Nephron (organoid): ENCODE data around the gene KPNA6.

Experiments used
- H3K27ac Mint-ChIP-seq, 3 experiments: 2 replicates each; pipeline ENCODE4 v1.8.0; 2020; ENCODE audit warnings: mixed read lengths in 3 of 3, mild to moderate bottlenecking in 2 of 3, moderate library complexity in 1 of 3
- H3K27me3 Mint-ChIP-seq: 2 replicates; pipeline ENCODE4 v1.8.0; 2021; ENCODE audit warnings: low read depth, mild to moderate bottlenecking, moderate library complexity, mixed read lengths
- H3K36me3 Mint-ChIP-seq: 2 replicates; pipeline ENCODE4 v1.8.0; 2020; ENCODE audit warnings: low read depth, mixed read lengths
- H3K4me1 Mint-ChIP-seq: 2 replicates; pipeline ENCODE4 v1.8.0; 2020; ENCODE audit warnings: mixed read lengths
- H3K4me3 Mint-ChIP-seq, 3 experiments: 2 replicates each; pipeline ENCODE4 v1.8.0; 2020; ENCODE audit warnings: mild to moderate bottlenecking in 3 of 3, mixed read lengths in 3 of 3, moderate library complexity in 2 of 3
- H3K9me3 Mint-ChIP-seq: 2 replicates; pipeline ENCODE4 v1.8.0; 2020; ENCODE audit warnings: mixed read lengths
- TF ChIP-seq, protein P1 (sequence below), 3 experiments: fragments of 200-600 bp; sonication (generic); IDR thresholded peaks; one replicate each; pipeline ENCODE4 v1.5.0; 2021; ENCODE audit warnings: antibody characterized with exemption in 3 of 3; ENCODE audit not compliant: unreplicated experiment in 3 of 3

The KPNA6 gene

DNA sequence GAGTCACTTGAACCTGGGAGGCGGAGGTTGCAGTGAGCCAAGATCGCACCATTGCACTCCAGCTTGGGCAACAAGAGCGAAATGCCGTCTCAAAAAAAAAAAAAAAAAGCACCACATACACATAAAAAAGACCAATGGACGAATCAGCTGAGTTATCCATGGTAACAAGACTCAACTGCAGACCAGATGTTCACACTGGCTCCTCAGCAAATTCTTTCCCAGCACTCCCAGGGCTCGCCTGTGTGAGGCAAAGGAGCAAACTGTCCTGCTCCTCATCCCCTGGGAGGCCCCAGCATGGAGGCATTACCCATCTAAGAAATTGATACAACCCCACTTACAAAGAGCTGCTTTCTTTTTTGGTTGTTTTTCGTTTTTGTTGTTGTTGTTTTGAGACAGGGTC, 111.2 kb downstream of the KPNA6 start:
- Mint-ChIP-seq H3K36me3 (peaks cover 30% of the 10 kb centered on the region), H3K4me1 (peaks cover 28% of the 10 kb centered on the region)

GRCh38 chr1:32220746-32221580, 113.1 kb downstream of the KPNA6 start:
- Mint-ChIP-seq H3K36me3 (peaks cover 33% of the 10 kb centered on the region), H3K27ac (peak overlapping the region; percentile 92 to 94 (median 92)), H3K27me3 (peaks cover 4% of the 10 kb centered on the region), H3K9me3 (no peaks in the 10 kb centered on the region), H3K4me1 (peaks cover 27% of the 10 kb centered on the region), H3K4me3 (peak overlapping the region; percentile 98 to 99 (median 99))
- TF ChIP-seq, protein P1, sequence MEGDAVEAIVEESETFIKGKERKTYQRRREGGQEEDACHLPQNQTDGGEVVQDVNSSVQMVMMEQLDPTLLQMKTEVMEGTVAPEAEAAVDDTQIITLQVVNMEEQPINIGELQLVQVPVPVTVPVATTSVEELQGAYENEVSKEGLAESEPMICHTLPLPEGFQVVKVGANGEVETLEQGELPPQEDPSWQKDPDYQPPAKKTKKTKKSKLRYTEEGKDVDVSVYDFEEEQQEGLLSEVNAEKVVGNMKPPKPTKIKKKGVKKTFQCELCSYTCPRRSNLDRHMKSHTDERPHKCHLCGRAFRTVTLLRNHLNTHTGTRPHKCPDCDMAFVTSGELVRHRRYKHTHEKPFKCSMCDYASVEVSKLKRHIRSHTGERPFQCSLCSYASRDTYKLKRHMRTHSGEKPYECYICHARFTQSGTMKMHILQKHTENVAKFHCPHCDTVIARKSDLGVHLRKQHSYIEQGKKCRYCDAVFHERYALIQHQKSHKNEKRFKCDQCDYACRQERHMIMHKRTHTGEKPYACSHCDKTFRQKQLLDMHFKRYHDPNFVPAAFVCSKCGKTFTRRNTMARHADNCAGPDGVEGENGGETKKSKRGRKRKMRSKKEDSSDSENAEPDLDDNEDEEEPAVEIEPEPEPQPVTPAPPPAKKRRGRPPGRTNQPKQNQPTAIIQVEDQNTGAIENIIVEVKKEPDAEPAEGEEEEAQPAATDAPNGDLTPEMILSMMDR (IDR thresholded peaks at IDR 0.05; ENCODE audit: unreplicated experiment in 3 of 3), result no peak

More for the DNA sequence above, 111.2 kb downstream of the KPNA6 start:
- H3K4me3 Mint-ChIP-seq, result peak overlapping the region; percentile 26 to 78 (median 38)
- peak overlapping the region in 1 of 3 experiments; percentile 17 for H3K27ac Mint-ChIP-seq
- H3K9me3 Mint-ChIP-seq, result no peaks in the 10 kb centered on the region
- TF ChIP-seq, protein P1 (IDR thresholded peaks at IDR 0.05; ENCODE audit: unreplicated experiment in 3 of 3), result no peak
- peaks cover 4% of the 10 kb centered on the region for H3K27me3 Mint-ChIP-seq

GRCh38 chr1:32221581-32221979, 113.7 kb downstream of the KPNA6 start:
- Mint-ChIP-seq H3K27ac (peak overlapping the region; percentile 92 to 94 (median 92)), H3K9me3 (no peaks in the 10 kb centered on the region)

GRCh38 chr1:32221980-32222755, 114.3 kb downstream of the KPNA6 start, which contains the start of the genes EIF3I and TMEM234:
TSS of gene EIF3I (plus strand) at chr1:32222407. CDS start at chr1:32222442, 35 bp downstream.
TSS of gene TMEM234 (minus strand) at chr1:32222353. CDS start at chr1:32222322, 31 bp downstream.
- Mint-ChIP-seq H3K27ac (peak within 1 kb of the TSS; percentile 92 to 94 (median 92)), H3K9me3 (no peaks in the 10 kb centered on the region), H3K4me3 (peak within 1 kb of the TSS; percentile 98 to 99 (median 99)), H3K4me1 (peaks cover 27% of the 10 kb centered on the region), H3K27me3 (peaks cover 4% of the 10 kb centered on the region), H3K36me3 (peaks cover 30% of the 10 kb centered on the region)
- TF ChIP-seq, protein P1 (IDR thresholded peaks at IDR 0.05; ENCODE audit: unreplicated experiment in 3 of 3), result no peak

More at GRCh38 chr1:32221581-32221979, 113.7 kb downstream of the KPNA6 start:
- Mint-ChIP-seq H3K36me3 (peaks cover 36% of the 10 kb centered on the region), H3K4me1 (peaks cover 27% of the 10 kb centered on the region), H3K4me3 (peak overlapping the region; percentile 98 to 99 (median 99)), H3K27me3 (peaks cover 4% of the 10 kb centered on the region)
- TF ChIP-seq, protein P1 (IDR thresholded peaks at IDR 0.05; ENCODE audit: unreplicated experiment in 3 of 3), result no peak

DNA sequence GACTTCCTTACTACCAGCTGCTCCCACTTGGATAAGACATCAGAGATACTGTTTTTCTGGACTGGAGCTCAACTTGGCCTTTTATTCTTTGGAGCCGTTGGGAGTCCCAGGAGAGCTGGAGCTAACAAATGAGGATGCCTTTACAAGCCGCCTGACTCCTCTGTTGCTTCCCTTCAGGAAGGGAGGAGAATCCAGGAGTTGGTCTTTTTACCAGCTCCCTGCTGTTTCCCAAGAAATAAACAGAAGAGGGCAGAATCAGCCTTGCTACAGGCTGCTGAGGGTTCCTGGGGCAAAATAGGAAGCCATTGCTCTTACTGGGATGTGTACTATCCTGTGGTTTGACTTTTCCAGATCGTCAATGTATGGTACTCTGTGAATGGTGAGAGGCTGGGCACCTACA, 115.8 kb downstream of the KPNA6 start:
- Mint-ChIP-seq H3K27ac (peak overlapping the region in 2 of 3 experiments; percentile 31 to 55), H3K9me3 (no peaks in the 10 kb centered on the region), H3K36me3 (peaks cover 39% of the 10 kb centered on the region), H3K4me3 (peak overlapping the region; percentile 98 to 99 (median 99)), H3K4me1 (peaks cover 27% of the 10 kb centered on the region), H3K27me3 (peaks cover 4% of the 10 kb centered on the region)
- TF ChIP-seq, protein P1 (IDR thresholded peaks at IDR 0.05; ENCODE audit: unreplicated experiment in 3 of 3), result no peak
